Endothelial cell of umbilical vein (primary cell): Measurements from ENCODE around the gene MAN2C1. TPM values are rescaled to one million over a fixed set of nuclear protein-coding genes. Genes with fewer than 3 reads are reported as not detected.

Experiments
- BruUV-seq: library from RNA; stranded (reverse); fragments of 400-500 nt; replicated peaks from 2 replicates; lab custom pipeline; 2021; lab: Mats Ljungman, UMichigan
- CTCF ChIA-PET: fragments of 300-600, 350-600 bp; sonication (Branson Sonifier 250); formaldehyde crosslinking; loops from one replicate; lab custom pipeline; 2021; ENCODE audit warnings: antibody characterized with exemption, inconsistent platforms; lab: Charles Lee
- POLR2A ChIA-PET: fragments of 300-600, 350-600 bp; sonication (Branson Sonifier 250); formaldehyde crosslinking; loops from one replicate; lab custom pipeline; 2021; ENCODE audit warnings: antibody characterized with exemption, inconsistent platforms; lab: Charles Lee
- DNase-seq: peaks from one replicate; pipeline ENCODE4 v3.0.0-alpha.2; 2011; ENCODE audit warnings: low read depth, low spot score
- FAIRE-seq: peaks from 2 replicates; lab custom pipeline; 2011; peaks lifted over from hg19 to GRCh38; lab: Jason Lieb, UNC
- H2AFZ ChIP-seq: 2 replicates; pipeline ENCODE4 v1.6.0; 2012; ENCODE audit warnings: low read depth, low read length, control low read depth, inconsistent platforms
- H3K27ac ChIP-seq: 2 replicates; pipeline ENCODE4 v1.5.1; 2011; ENCODE audit warnings: low read depth, mild to moderate bottlenecking, control low read depth, low read length, moderate library complexity; ENCODE audit not compliant: insufficient read depth
- H3K27me3 ChIP-seq, 2 experiments: 2 replicates each; pipeline versions ENCODE4 v1.6.0 to v1.6.1; 2011; ENCODE audit warnings: low read length in 2 of 2, mixed read lengths in 1 of 2; ENCODE audit not compliant: control insufficient read depth in 2 of 2, insufficient read depth in 2 of 2
- H3K36me3 ChIP-seq, 2 experiments: 2 replicates in 1 of 2; 3 replicates in 1 of 2; pipeline ENCODE4 v1.5.1; 2011; ENCODE audit warnings: low read length in 2 of 2, mild to moderate bottlenecking in 1 of 2, moderate library complexity in 1 of 2; ENCODE audit not compliant: control insufficient read depth in 2 of 2, insufficient read depth in 2 of 2; ENCODE audit errors: extremely low read depth in 1 of 2
- H3K4me1 ChIP-seq: 3 replicates; pipeline ENCODE4 v1.5.1; 2011; ENCODE audit warnings: mild to moderate bottlenecking, low read length; ENCODE audit not compliant: control insufficient read depth, insufficient read depth; ENCODE audit errors: extremely low read depth
- H3K4me2 ChIP-seq: 2 replicates; pipeline ENCODE4 v1.6.1; 2011; ENCODE audit warnings: low read length, control low read depth, mixed read lengths; ENCODE audit not compliant: insufficient read depth
- H3K4me3 ChIP-seq, 3 experiments: fragments of 200-600 bp in 1 of 3; sonication (generic), shearing (Covaris generic) in 1 of 3; replicated peaks in 1 of 3; 2 replicates each; pipeline ENCODE4 v1.5.1; 2011 to 2016; ENCODE audit warnings: control low read depth in 3 of 3, low read length in 3 of 3, mild to moderate bottlenecking in 2 of 3, inconsistent platforms in 1 of 3, low read depth in 1 of 3, moderate library complexity in 1 of 3; ENCODE audit not compliant: insufficient read depth in 1 of 3
- H3K79me2 ChIP-seq: 2 replicates; pipeline ENCODE4 v1.6.0; 2012; ENCODE audit warnings: low read length, inconsistent platforms; ENCODE audit not compliant: control insufficient read depth, insufficient read depth
- H3K9ac ChIP-seq: replicated peaks from 2 replicates; pipeline ENCODE3; 2011; ENCODE audit warnings: low read length, control low read depth; ENCODE audit not compliant: insufficient read depth; ENCODE audit errors: extremely low read depth
- H3K9me1 ChIP-seq: replicated peaks from 3 replicates; pipeline ENCODE4 v1.6.0; 2011; ENCODE audit warnings: mild to moderate bottlenecking, low read length; ENCODE audit not compliant: control insufficient read depth, insufficient read depth; ENCODE audit errors: extremely low read depth
- H3K9me3 ChIP-seq: replicated peaks from 2 replicates; pipeline ENCODE4 v1.5.1; 2012; ENCODE audit warnings: low read length, inconsistent platforms; ENCODE audit not compliant: control insufficient read depth, insufficient read depth
- H4K20me1 ChIP-seq: replicated peaks from 2 replicates; pipeline ENCODE3; 2011; ENCODE audit warnings: mild to moderate bottlenecking, low read length; ENCODE audit not compliant: control insufficient read depth, insufficient read depth; ENCODE audit errors: extremely low read depth
- EZH2 ChIP-seq: IDR thresholded peaks from 2 replicates; pipeline ENCODE4 v1.6.1; 2012; ENCODE audit warnings: borderline replicate concordance, low read depth, mild to moderate bottlenecking, moderate library complexity, low read length, inconsistent platforms; ENCODE audit not compliant: severe bottlenecking
- FOS ChIP-seq: IDR thresholded peaks from 2 replicates; pipeline ENCODE4 v1.6.1; 2011; ENCODE audit warnings: mild to moderate bottlenecking, low read length, moderate library complexity, borderline replicate concordance; ENCODE audit not compliant: insufficient read depth
- GATA2 ChIP-seq: IDR thresholded peaks from 2 replicates; pipeline ENCODE4 v1.7.0; 2011; ENCODE audit warnings: low read depth, mild to moderate bottlenecking, moderate library complexity, mixed read lengths, low read length; ENCODE audit not compliant: insufficient read length, insufficient read depth
- JUN ChIP-seq: IDR thresholded peaks from 2 replicates; pipeline ENCODE4 v1.6.1; 2011; ENCODE audit warnings: borderline replicate concordance, low read depth; ENCODE audit not compliant: insufficient read length, insufficient read depth
- MYC ChIP-seq: IDR thresholded peaks from one replicate; pipeline ENCODE4 v1.6.1; 2011; ENCODE audit warnings: mild to moderate bottlenecking, low read depth, low read length
- POLR2A ChIP-seq: IDR thresholded peaks from 2 replicates; pipeline ENCODE4 v1.6.1; 2012; ENCODE audit warnings: low read depth, mild to moderate bottlenecking, control low read depth, low read length
- POLR2AphosphoS5 ChIP-seq: IDR thresholded peaks from 2 replicates; pipeline ENCODE4 v1.6.1; 2012; ENCODE audit warnings: low read depth, mild to moderate bottlenecking, control low read depth, low read length, moderate library complexity; ENCODE audit not compliant: insufficient read depth
- dilution Hi-C: fragments of 300-500 bp; cut with MboI; formaldehyde crosslinking; loops from one replicate; pipeline ENCODE4 v1.15.0; 2019; ENCODE audit warnings: low sequenced_read_pairs; ENCODE audit not compliant: extremely low pct_ligation_motif_present
- intact Hi-C: fragments of 100-400 bp; cut with micrococcal nuclease; formaldehyde crosslinking; loops from one replicate; pipeline ENCODE4 v1.10.0; 2022
- polyA plus RNA-seq, 4 experiments: library from polyadenylated mRNA; depleted of rRNA in 3 of 4; stranded (reverse) in 3 of 4; unstranded in 1 of 4; fragments of >200 nt; gene quantifications; 2 replicates each; pipeline versions ENCODE4 v1.2.1 to v1.2.3, GENCODE V29; 2011 to 2012; ENCODE audit warnings: missing spikeins in 1 of 4
- total RNA-seq: library from RNA; stranded (reverse); gene quantifications from 2 replicates; pipeline ENCODE4 v1.2.3, GENCODE V29; 2021
- TF ChIP-seq, protein P1 (sequence below): IDR thresholded peaks from 2 replicates; pipeline ENCODE4 v1.6.1; 2011; ENCODE audit not compliant: insufficient read depth, insufficient read length
- TF ChIP-seq, protein P2 (sequence below), 2 donors: IDR thresholded peaks; 1 replicate in 1 of 2; 2 replicates in 1 of 2; pipeline ENCODE4 v1.5.1; 2011; ENCODE audit warnings: low read length in 2 of 2, mild to moderate bottlenecking in 2 of 2, moderate library complexity in 2 of 2, control low read depth in 1 of 2, inconsistent platforms in 1 of 2, low read depth in 1 of 2; ENCODE audit not compliant: insufficient read depth in 1 of 2; ENCODE audit errors: extremely low read depth in 1 of 2

MAN2C1 gene
- total and polyA plus RNA-seq, 2 donors (not counting 3 experiments of a cell fraction or from before 2014, with no cell fraction given): 198 to 248 TPM

DNA sequence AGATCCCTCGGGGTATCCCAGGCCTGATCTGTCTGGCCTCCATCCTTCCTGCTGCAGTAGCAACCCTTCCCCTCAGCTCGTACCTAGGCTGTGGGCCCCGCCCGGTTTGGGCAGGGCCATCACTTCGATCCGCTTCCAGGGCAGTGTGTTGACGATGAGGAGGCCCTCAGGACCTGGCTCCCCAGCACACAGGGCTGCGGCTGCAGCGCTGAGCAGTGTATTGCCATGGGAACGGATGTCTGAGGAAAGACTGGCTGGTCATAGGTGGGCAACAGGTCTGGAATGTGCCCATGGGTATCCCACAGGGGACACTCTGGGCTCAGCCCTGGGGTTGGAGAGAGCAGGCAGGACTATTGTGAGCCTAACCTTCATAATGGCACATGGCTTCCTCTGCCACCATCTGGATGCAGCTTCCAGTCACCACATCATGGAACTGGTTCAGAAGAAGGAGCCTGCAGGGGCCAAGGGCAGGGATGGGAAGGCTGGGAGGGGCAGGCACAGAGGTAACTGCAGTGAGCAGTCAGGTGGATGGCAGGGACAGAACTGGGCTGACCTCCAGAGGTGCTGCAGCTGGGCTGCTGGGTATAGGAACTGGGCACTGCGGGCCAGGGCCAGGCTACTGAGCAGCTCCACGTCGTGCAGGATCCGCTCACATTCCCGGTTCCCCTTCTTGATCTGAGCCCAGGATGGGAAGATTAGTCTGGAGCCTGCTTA is 8.7 kb downstream of the MAN2C1 start:
- TF ChIP-seq, protein P1, sequence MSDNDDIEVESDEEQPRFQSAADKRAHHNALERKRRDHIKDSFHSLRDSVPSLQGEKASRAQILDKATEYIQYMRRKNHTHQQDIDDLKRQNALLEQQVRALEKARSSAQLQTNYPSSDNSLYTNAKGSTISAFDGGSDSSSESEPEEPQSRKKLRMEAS: no peak
- TF ChIP-seq EZH2: no peak
- TF ChIP-seq POLR2AphosphoS5: no peak
- no peak for TF ChIP-seq GATA2
- TF ChIP-seq JUN: no peak
- TF ChIP-seq, protein P2, sequence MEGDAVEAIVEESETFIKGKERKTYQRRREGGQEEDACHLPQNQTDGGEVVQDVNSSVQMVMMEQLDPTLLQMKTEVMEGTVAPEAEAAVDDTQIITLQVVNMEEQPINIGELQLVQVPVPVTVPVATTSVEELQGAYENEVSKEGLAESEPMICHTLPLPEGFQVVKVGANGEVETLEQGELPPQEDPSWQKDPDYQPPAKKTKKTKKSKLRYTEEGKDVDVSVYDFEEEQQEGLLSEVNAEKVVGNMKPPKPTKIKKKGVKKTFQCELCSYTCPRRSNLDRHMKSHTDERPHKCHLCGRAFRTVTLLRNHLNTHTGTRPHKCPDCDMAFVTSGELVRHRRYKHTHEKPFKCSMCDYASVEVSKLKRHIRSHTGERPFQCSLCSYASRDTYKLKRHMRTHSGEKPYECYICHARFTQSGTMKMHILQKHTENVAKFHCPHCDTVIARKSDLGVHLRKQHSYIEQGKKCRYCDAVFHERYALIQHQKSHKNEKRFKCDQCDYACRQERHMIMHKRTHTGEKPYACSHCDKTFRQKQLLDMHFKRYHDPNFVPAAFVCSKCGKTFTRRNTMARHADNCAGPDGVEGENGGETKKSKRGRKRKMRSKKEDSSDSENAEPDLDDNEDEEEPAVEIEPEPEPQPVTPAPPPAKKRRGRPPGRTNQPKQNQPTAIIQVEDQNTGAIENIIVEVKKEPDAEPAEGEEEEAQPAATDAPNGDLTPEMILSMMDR (IDR thresholded peaks at IDR 0.05; ENCODE audit: extremely low read depth in 1 of 2, insufficient read depth in 1 of 2, low read depth in 1 of 2, low read length in 2 of 2): no peak
- no peak for TF ChIP-seq FOS
- no peak for TF ChIP-seq MYC
- TF ChIP-seq POLR2A: no peak
- H3K79me2 ChIP-seq: no peaks in the 10 kb centered on the region
- dilution Hi-C loops: no loop called here
- FAIRE-seq: no peak
- no peaks in the 10 kb centered on the region for H3K9me1 ChIP-seq
- H3K27ac ChIP-seq: no peak overlapping the region
- BruUV-seq: TSS peak; percentile 3
- ChIA-PET POLR2A (no interaction called here), CTCF (interaction anchor here (0.6 to 2.3 kb wide), 2 partner anchors 9 to 1680 kb away, joined by 3 to 9 read pairs; partner anchors contain the start of gene MAN2C1)
- H3K4me3 ChIP-seq: no peak overlapping the region
- no peaks in the 10 kb centered on the region for H3K9me3 ChIP-seq
- H3K4me2 ChIP-seq: no peak overlapping the region
- no peak overlapping the region for H2AFZ ChIP-seq
- intact Hi-C loops: loop anchor here (10.0 kb wide), 1 partner anchor 445 kb away; no protein-coding TSS in a partner anchor
- H3K4me1 ChIP-seq: no peaks in the 10 kb centered on the region
- no peak for DNase-seq
- no peaks in the 10 kb centered on the region for H4K20me1 ChIP-seq
- H3K36me3 ChIP-seq: peaks cover 4 to 57% of the 10 kb centered on the region in 2 experiments
- H3K9ac ChIP-seq: no peak overlapping the region
- H3K27me3 ChIP-seq: no peaks in the 10 kb centered on the region
